Lung (tissue), 12 donors: ENCODE measurements around the gene EDN2. TPM values are rescaled to one million over a fixed set of nuclear protein-coding genes. Genes with fewer than 3 reads are reported as not detected.

Source experiments
- ATAC-seq: fragments of 200-7000 bp; cut with Tn5 transposase; one replicate; pipeline ENCODE4 v1.9.1; 2020; ENCODE audit warnings: moderate number of reproducible peaks; ENCODE audit not compliant: insufficient read depth, low FRiP score
- DNase-seq, 3 donors: peaks; one replicate each; pipeline ENCODE4 v3.0.0-alpha.2; 2013 to 2017
- H3K27ac ChIP-seq, 2 donors: one replicate each; pipeline ENCODE4 v1.5.1; 2013; ENCODE audit warnings: mild to moderate bottlenecking in 2 of 2, moderate library complexity in 2 of 2, control low read depth in 1 of 2, inconsistent platforms in 1 of 2, low read depth in 1 of 2, low read length in 1 of 2
- H3K27me3 ChIP-seq, 3 donors: one replicate each; pipeline ENCODE4 v1.5.1; 2013; ENCODE audit warnings: low read length in 2 of 3; ENCODE audit not compliant: control insufficient read depth in 3 of 3, insufficient read depth in 3 of 3
- H3K36me3 ChIP-seq, 4 donors: one replicate each; pipeline ENCODE4 v1.5.1; 2013; ENCODE audit warnings: low read length in 4 of 4, mild to moderate bottlenecking in 1 of 4, moderate library complexity in 1 of 4; ENCODE audit not compliant: control insufficient read depth in 4 of 4, insufficient read depth in 4 of 4
- H3K4me1 ChIP-seq, 5 donors: one replicate each; pipeline ENCODE4 v1.5.1; 2013; ENCODE audit warnings: low read length in 5 of 5, mild to moderate bottlenecking in 2 of 5, moderate library complexity in 1 of 5; ENCODE audit not compliant: control insufficient read depth in 5 of 5, insufficient read depth in 5 of 5
- H3K4me3 ChIP-seq: one replicate; pipeline ENCODE4 v1.5.1; 2013; ENCODE audit warnings: mild to moderate bottlenecking, control low read depth, moderate library complexity
- H3K9ac ChIP-seq, 2 donors: one replicate each; pipeline ENCODE4 v1.5.1; 2013; ENCODE audit warnings: low read length in 2 of 2, control low read depth in 1 of 2; ENCODE audit not compliant: insufficient read depth in 1 of 2
- H3K9me3 ChIP-seq, 4 donors: one replicate each; pipeline ENCODE4 v1.5.1; 2013; ENCODE audit warnings: low read length in 3 of 4, mild to moderate bottlenecking in 1 of 4, moderate library complexity in 1 of 4; ENCODE audit not compliant: control insufficient read depth in 4 of 4, insufficient read depth in 3 of 4
- WGBS, 2 donors: extraction: QIAGEN DNeasy Blood & Tissue Kit; methylation state at CpG; one replicate each; pipeline ENCODE4 v1.1.7; 2013; 5-methylcytosine and 5-hydroxymethylcytosine counted together
- polyA plus RNA-seq, 2 donors: library from polyadenylated mRNA; stranded (reverse); fragments of 200-250 nt; gene quantifications; one replicate each; pipeline ENCODE4 v1.2.1, GENCODE V29; 2013
- total RNA-seq, 2 donors: library from RNA; depleted of rRNA in 1 of 2; stranded (reverse); fragments of >200 nt in 1 of 2; gene quantifications; one replicate each; pipeline ENCODE4 v1.2.1, GENCODE V29; 2014 to 2021
- TF ChIP-seq, protein P1 (sequence below): IDR thresholded peaks from 2 replicates; pipeline ENCODE4 v1.5.1; 2012; ENCODE audit warnings: mild to moderate bottlenecking; ENCODE audit errors: control extremely low read depth, extremely low read depth
- donor health status: control.
- donor health status: control.
- donor health status: Bipolar disorder and iron deficiency.
- donor health status: healthy.
- donor health status: DM: yes; HTN: yes; CAD: no.

Gene EDN2
- total and polyA plus RNA-seq, 4 donors, result 0.85 to 15.2 (median 2.4) TPM

DNA sequence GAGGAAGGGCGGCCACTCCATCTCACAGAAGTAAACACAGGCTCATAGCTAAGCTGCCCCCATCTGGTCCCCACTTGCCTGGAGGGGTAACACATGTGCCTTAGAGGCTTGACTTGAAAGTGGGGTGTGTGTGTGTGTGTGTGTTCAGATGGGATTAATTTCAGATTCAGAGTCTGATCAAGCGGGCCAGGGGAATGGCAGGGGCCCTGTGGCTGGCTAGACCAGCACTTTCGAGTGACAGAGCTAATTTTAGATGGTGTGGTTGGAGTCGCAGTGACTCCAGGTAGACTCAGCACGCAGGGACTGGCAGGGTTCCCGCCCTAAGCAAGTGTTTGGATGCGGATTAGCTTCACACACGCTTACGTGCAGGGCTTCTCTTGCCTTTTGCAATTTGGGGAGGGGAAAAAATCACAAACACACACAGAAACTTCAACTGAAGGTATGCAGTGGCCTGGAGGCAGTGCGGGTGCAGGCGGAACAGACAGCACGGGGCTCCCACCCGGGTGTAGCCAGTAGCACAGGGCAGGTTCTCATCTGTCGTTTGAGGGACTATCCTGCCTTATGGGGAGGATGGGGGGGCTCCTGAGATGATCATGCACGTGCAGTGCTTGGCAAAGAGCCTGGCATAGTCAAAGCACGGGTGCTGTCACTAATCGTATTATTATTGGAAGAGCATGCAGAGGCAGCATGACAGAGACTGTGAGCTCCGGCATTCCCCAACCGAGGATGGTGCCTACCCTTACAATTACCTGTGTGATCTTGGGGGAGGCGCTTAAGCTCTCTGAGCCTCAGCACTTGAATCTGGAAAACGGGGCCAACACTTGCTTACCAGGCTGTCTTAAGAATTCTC is 1.3 kb downstream of the EDN2 start:
- H3K27me3 ChIP-seq, result no peaks in the 10 kb centered on the region
- WGBS, 2 donors, result 76 to 84% methylated on average over 21 of the region's 21 CpGs
- no peak overlapping the region for H3K4me3 ChIP-seq
- no peaks in the 10 kb centered on the region for H3K9me3 ChIP-seq
- H3K36me3 ChIP-seq, result no peaks in the 10 kb centered on the region
- ATAC-seq (no peak), DNase-seq (peak in 1 of 3 donors; percentile 69)
- no peak overlapping the region for H3K27ac ChIP-seq
- TF ChIP-seq, protein P1, sequence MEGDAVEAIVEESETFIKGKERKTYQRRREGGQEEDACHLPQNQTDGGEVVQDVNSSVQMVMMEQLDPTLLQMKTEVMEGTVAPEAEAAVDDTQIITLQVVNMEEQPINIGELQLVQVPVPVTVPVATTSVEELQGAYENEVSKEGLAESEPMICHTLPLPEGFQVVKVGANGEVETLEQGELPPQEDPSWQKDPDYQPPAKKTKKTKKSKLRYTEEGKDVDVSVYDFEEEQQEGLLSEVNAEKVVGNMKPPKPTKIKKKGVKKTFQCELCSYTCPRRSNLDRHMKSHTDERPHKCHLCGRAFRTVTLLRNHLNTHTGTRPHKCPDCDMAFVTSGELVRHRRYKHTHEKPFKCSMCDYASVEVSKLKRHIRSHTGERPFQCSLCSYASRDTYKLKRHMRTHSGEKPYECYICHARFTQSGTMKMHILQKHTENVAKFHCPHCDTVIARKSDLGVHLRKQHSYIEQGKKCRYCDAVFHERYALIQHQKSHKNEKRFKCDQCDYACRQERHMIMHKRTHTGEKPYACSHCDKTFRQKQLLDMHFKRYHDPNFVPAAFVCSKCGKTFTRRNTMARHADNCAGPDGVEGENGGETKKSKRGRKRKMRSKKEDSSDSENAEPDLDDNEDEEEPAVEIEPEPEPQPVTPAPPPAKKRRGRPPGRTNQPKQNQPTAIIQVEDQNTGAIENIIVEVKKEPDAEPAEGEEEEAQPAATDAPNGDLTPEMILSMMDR, result no peak
- H3K9ac ChIP-seq, result no peak overlapping the region
- peaks cover 0 to 74% (median 37%) of the 10 kb centered on the region in 5 donors for H3K4me1 ChIP-seq

DNA sequence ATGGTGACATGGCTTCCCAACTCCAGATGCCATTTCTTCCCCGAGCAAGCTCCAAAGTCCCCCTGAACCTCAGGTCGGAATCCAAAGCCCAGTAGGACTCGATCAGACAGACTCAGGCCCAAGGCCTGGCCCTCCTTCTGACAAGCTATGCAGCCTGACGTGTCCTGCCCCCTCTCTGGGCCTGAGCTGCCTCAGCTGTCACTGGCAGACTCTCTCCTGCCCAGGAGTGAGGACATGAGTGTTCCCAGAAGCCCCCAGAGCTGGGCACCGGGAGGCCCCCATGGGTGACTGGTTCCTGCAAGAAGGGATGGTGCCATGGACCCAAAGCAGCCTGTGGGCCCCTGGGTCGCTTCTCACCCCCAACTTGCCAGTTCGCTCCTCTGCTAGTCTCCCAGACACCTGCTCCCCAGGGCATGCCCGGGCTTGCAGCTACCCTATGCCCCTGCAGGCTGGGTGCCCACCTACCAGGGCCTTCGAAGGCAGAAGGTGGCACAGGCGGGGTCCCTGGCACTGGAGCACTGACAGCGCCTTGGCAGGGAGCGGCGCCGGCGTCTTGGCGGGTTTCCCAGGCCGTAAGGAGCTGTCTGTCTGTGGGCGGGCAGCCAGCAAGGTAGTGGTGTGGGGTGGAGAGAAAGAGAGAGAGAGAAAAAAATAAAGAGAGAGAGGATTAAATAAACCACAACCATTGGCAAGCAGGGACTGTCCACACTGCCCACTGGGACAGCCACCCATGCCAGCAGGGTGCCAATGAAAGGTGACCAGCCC is 2.3 kb downstream of the EDN2 start:
- no peak overlapping the region for H3K27ac ChIP-seq
- H3K9ac ChIP-seq, result no peak overlapping the region
- TF ChIP-seq, protein P1, result no peak
- H3K4me1 ChIP-seq, result peaks cover 0 to 68% (median 31%) of the 10 kb centered on the region in 5 donors
- DNase-seq (peak in 2 of 3 donors; percentile 41 to 66), ATAC-seq (no peak)
- 54 to 74% methylated on average over 18 of the region's 18 CpGs for WGBS, 2 donors
- H3K4me3 ChIP-seq, result no peak overlapping the region
- no peaks in the 10 kb centered on the region for H3K27me3 ChIP-seq
- H3K36me3 ChIP-seq, result no peaks in the 10 kb centered on the region
- no peaks in the 10 kb centered on the region for H3K9me3 ChIP-seq

DNA sequence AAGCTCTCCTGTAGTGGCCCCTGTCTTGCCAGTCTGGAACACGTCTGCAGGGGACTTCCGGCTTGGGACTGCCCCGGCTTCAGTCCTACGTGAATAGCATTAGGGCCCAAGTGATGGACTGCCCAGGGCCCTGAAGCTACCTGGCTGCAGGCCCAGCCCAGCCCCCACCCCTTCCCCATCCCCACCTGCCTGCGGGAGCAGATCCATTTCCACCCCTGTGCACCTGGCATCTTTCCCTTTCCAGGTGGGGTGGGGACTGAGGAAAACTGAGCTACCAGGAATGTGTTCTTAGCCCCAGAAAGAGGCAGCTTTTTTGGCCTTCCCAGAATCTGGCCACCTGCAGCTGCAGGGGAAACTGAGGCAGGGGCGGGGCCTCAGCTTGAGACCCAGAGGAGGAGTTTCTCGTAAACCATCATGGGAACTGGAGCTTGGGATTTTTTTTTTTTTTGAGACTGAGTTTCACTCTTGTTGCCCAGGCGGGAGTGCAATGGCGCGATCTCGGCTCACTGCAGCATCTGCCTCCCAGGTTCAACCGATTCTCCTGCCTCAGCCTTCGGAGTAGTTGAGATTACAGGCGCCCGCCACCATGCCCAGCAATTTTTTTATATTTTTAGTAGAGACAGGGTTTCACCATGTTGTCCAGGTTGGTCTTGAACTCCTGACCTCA is 3.2 kb downstream of the EDN2 start:
- 88 to 94% methylated on average over 15 of the region's 15 CpGs for WGBS, 2 donors
- Histone ChIP-seq H3K4me1 (peaks cover 0 to 68% (median 28%) of the 10 kb centered on the region in 5 donors), H3K27ac (no peak overlapping the region), H3K27me3 (no peaks in the 10 kb centered on the region), H3K4me3 (no peak overlapping the region), H3K36me3 (no peaks in the 10 kb centered on the region), H3K9me3 (no peaks in the 10 kb centered on the region), H3K9ac (no peak overlapping the region)
- no peak for DNase-seq
- no peak for ATAC-seq
- TF ChIP-seq, protein P1, result no peak
